Stimulated activated CD4-positive, alpha-beta T cell treated with anti-CD3 and anti-CD28 coated beads, Interleukin-1b, Interleukin-23, amount 100 ng/mL, for 1 hour (primary cell): ENCODE measurements around the gene MROH2A.
"Not testable (repeated sequence)": the region's sequence is repeated elsewhere in the genome, so short reads cannot be mapped to it uniquely, and the experiment has no call there.

Source experiments
- DNase-seq, 2 donors: peaks; one replicate each; pipeline ENCODE4 v3.0.0-alpha.2; 2020; ENCODE audit warnings: low read depth in 2 of 2

Gene MROH2A

DNA sequence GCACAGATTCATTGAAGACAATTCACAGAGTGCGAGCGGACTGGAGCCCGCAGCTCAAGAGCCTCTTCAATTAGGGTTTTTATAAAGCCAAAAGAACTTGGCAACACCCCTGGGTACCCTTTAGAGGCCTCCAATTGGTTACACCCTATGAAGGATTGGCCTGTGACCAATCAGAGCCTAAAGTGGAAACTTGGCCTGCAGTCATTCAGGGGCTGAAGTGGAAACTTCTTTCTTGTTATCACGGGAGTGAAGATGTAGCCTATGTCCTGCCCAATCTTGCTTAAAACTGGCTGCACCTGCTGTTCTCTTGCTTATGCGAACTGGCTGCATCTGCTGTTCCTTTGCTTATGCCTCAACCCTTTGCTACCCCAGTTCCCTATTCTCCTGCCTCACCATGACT lies 78.1 kb downstream of the MROH2A start:
- no peak for DNase-seq

DNA sequence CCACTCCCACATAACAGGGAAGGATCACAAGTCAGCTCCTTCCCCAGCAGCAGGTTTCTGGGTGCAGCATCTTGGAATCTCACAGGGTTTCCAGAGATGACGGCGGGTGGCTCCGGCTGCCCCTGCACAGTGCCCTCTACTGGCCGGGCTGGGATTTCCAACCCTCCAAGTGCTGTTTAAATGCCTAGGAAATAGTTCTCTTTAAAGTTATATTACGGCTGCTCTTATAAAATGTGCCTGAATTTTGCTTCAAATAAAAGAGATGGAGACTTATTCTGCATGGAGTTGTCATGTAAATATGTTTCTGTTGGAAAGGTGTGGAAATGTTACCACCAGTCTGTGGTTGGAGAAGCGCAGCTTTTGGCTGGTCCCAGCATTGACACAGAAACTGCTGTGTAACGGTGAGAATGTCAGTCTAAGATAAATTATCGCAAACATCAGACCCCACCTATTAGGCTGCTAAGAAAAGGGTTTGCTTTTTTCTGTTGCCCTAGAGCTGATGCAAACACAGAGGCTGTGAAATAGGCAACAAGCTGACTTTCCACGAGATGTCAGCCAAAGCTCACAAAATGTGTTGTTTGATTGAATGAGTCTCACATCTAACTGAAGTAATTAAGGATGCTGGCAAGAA lies 79.5 kb downstream of the MROH2A start:
- DNase-seq: no peak

DNA sequence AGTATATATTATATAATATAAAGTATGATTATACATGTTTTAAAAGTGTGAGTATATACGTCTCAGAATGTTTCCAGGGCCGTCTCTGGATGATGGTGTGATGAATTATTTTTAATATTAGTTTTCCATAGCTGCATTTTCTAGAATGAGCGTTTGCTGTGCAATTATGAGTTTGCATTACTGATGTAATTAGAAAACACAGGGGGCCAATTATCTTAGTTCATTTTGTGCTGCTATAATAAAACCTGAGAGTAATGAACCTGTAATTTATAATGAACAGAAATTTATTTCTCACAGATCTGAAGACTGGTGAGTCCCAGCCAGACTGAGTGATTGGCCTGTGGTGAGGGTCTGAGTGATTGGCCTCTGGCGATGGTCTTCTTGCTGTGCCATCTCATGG lies 80.2 kb downstream of the MROH2A start:
- no peak for DNase-seq

GRCh38 chr2:233862261-233862768 lies 84.2 kb downstream of the MROH2A start:
- no peak for DNase-seq

- DNase-seq: no peak
These were observed 87.7 kb downstream of the MROH2A start for GRCh38 chr2:233865838-233866237.

GRCh38 chr2:233866479-233866878 lies 88.3 kb downstream of the MROH2A start:
- DNase-seq: no peak

DNA sequence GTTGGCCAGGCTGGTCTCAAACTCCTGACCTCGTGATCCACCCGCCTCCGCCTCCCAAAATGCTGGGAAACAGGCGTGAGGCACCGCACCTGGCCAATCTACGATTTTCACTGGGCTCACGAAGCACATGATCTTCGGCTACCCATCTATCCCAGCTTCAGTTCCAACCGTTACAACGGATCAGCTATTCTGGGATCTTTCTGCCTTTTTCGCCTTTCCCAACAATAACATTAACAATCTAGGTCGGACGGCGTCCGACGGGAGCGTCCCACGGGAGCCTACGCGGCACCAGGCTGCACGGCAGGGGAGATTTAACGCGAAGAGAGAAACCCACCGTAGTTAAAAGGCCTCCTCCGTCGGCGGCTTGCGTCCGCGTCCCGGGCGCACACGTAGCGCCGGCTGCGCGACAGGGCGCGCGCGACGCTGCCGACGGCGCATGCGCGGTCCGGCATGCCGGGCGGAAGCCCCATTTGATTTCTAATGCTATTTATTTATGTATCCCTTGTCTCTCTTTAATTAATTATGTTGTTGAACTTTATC lies 89.9 kb downstream of the MROH2A start, which contains the start of gene MSL3B:
Gene MSL3B (minus strand): TSS at position 394 of the 540 bp plus-strand sequence.
- DNase-seq: peak in 1 of 2 donors; percentile 25

GRCh38 chr2:233871432-233871831 lies 93.3 kb downstream of the MROH2A start:
- DNase-seq: no peak

- DNase-seq: not testable (repeated sequence)
These were observed 94.0 kb downstream of the MROH2A start for GRCh38 chr2:233872125-233872524.

GRCh38 chr2:233882353-233882752 lies 104.2 kb downstream of the MROH2A start:
- DNase-seq: no peak
